ENCODE results near the gene DCAF7. TPM values are rescaled to one million over a fixed set of nuclear protein-coding genes. Genes with fewer than 3 reads are reported as not detected.

Gene DCAF7
- total and polyA plus RNA-seq, 2 of the 4 experiments (the other 2 are of a cell fraction): 40.9 to 52.8 TPM

- 80% methylated on average over 1 of the region's 5 CpGs; no CpG with 5 or more reads in 1 of the 2 experiments for WGBS, 2 experiments (ENCODE audit: extremely low coverage in 2 of 2, insufficient read length in 1 of 2)
- TF ChIP-seq USF2 (IDR thresholded peaks at IDR 0.05; ENCODE audit: low read depth, low read length) (no peak), MAFK (IDR thresholded peaks at IDR 0.05; ENCODE audit: low read depth, low read length) (no peak), FOS (IDR thresholded peaks at IDR 0.05; ENCODE audit: low read depth, low read length) (no peak), BHLHE40 (IDR thresholded peaks at IDR 0.05; ENCODE audit: low read depth, low read length) (no peak)
- H3K36me3 ChIP-seq (ENCODE audit: control insufficient read depth, insufficient read depth, low read length): no peaks in the 10 kb centered on the region
- no peak overlapping the region for H4K5ac ChIP-seq (ENCODE audit: low read depth, low read length)
- dilution Hi-C loops (cut with HindIII; ENCODE audit: low sequenced_read_pairs, unreplicated experiment): no loop called here
- peaks cover 7% of the 10 kb centered on the region for H3K27me3 ChIP-seq (ENCODE audit: control insufficient read depth, insufficient read depth, low read length)
- in situ Hi-C loops (cut with MboI; ENCODE audit: low sequenced_read_pairs): no loop called here
- no peak overlapping the region for H3K4ac ChIP-seq (ENCODE audit: low read depth, low read length)
- POLR2A ChIA-PET (ENCODE audit: unreplicated experiment): no interaction called here
- no peak overlapping the region for H2BK5ac ChIP-seq (ENCODE audit: low read depth, low read length, poor library complexity, severe bottlenecking)
- no peak overlapping the region for H3K9ac ChIP-seq (ENCODE audit: low read depth, low read length)
- no peak overlapping the region for H4K91ac ChIP-seq (ENCODE audit: insufficient read depth, low read depth, low read length)
- intact Hi-C loops (cut with micrococcal nuclease): no loop called here
- H2AK5ac ChIP-seq (ENCODE audit: low read depth, low read length): no peak overlapping the region
- peaks cover 6 to 16% of the 10 kb centered on the region in 2 experiments; a peak in 3 of 4 replicates for H3K79me1 ChIP-seq (ENCODE audit: low read depth in 1 of 2, low read length in 2 of 2)
- CTCF ChIA-PET: no interaction called here
- H3K56ac ChIP-seq (ENCODE audit: extremely low read depth, insufficient read depth, low read length): no peak overlapping the region
- DNase-seq: no peak
- no peak overlapping the region for H2AFZ ChIP-seq (replicated peaks; ENCODE audit: low read length, poor library complexity)
- no peak overlapping the region for H3K4me2 ChIP-seq (ENCODE audit: low read depth, low read length)
- no peak overlapping the region for H3K18ac ChIP-seq (ENCODE audit: low read depth, low read length)
- no peaks in the 10 kb centered on the region for H3K4me1 ChIP-seq (ENCODE audit: control insufficient read depth, insufficient read depth, low read length)
- no TSS peak for BruUV-seq (replicated peaks)
- H4K20me1 ChIP-seq (ENCODE audit: insufficient read depth, low read length): peaks cover 13% of the 10 kb centered on the region
- no peak overlapping the region for H3K14ac ChIP-seq (replicated peaks; ENCODE audit: low read depth, low read length)
- no peak for ATAC-seq (ENCODE audit: low read depth)
- no peaks in the 10 kb centered on the region; the same call in 1 of the 2 replicates for H3K9me1 ChIP-seq (ENCODE audit: insufficient read depth, low read length)
- no peak overlapping the region for H3K4me3 ChIP-seq (ENCODE audit: insufficient read depth, low read depth, low read length)
- no peak overlapping the region for H4K8ac ChIP-seq (ENCODE audit: low read depth in 2 of 2, low read length in 2 of 2)
- no peak overlapping the region for H2AK9ac ChIP-seq (replicated peaks; ENCODE audit: low read depth, low read length, poor library complexity)
- H3K27ac ChIP-seq (ENCODE audit: insufficient read depth, low read length): no peak overlapping the region
- no peaks in the 10 kb centered on the region for H3K9me3 ChIP-seq (ENCODE audit: control insufficient read depth, insufficient read depth, low read length)
- no peak overlapping the region for H3K23ac ChIP-seq (ENCODE audit: low read depth, low read length)
- H2BK15ac ChIP-seq (ENCODE audit: low read depth, low read length): no peak overlapping the region
- H2BK120ac ChIP-seq (ENCODE audit: low read depth, low read length): no peak overlapping the region
- H2BK20ac ChIP-seq (ENCODE audit: low read depth, low read length): no peak overlapping the region
These were observed 3.2 kb upstream of the DCAF7 start for GRCh38 chr17:63547083-63547523.

Measured in IMR-90 (cell line).